Pancreas (tissue), 10 donors: ENCODE results near the gene IDUA. TPM values are rescaled to one million over a fixed set of nuclear protein-coding genes. Genes with fewer than 3 reads are reported as not detected.
A peak's percentile ranks its signal among the peaks of the same experiment; 100 is the strongest.

ENCODE experiments used
- ATAC-seq, 4 donors: fragments of 200-7000 bp; cut with Tn5 transposase; one replicate each; pipeline versions ENCODE4 v1.8.0 to v1.9.1; 2020; ENCODE audit warnings: mild to moderate bottlenecking in 4 of 4, moderate library complexity in 4 of 4
- DNase-seq, 6 donors: peaks; one replicate each; pipeline ENCODE4 v3.0.0-alpha.2; 2020
- FAIRE-seq: peaks from 2 replicates; lab custom pipeline; 2012; peaks lifted over from hg19 to GRCh38; lab: Jason Lieb, UNC
- H3K27ac ChIP-seq, 4 donors: fragments of 200-600 bp; sonication (generic); 1 replicate in 3 of 4; 2 replicates in 1 of 4; pipeline versions ENCODE4 v1.5.0 to v1.8.0; 2020
- H3K27me3 ChIP-seq, 4 donors: fragments of 200-600 bp; one replicate each; pipeline ENCODE4 v1.8.0; 2021
- H3K36me3 ChIP-seq, 3 donors: fragments of 200-600 bp; sonication (generic) in 1 of 3; one replicate each; pipeline versions ENCODE4 v1.5.0 to v1.8.0; 2020 to 2021
- H3K4me1 ChIP-seq, 3 donors: fragments of 200-600 bp; one replicate each; pipeline ENCODE4 v1.8.0; 2021
- H3K4me3 ChIP-seq, 4 donors: fragments of 200-600 bp; sonication (generic) in 2 of 4; one replicate each; pipeline versions ENCODE4 v1.5.0 to v1.8.0; 2020 to 2021
- H3K9me3 ChIP-seq, 4 donors: fragments of 200-600 bp; one replicate each; pipeline ENCODE4 v1.8.0; 2021
- CTCF ChIP-seq, 4 donors: fragments of 200-600 bp; sonication (generic) in 3 of 4; IDR thresholded peaks; one replicate each; pipeline versions ENCODE4 v1.5.0 to v1.8.0; 2021; ENCODE audit warnings: antibody characterized with exemption in 4 of 4
- WGBS, 2 donors: extraction: QIAGEN DNeasy Blood & Tissue Kit; methylation state at CpG; one replicate each; pipeline ENCODE4 v1.1.7; 2013; 5-methylcytosine and 5-hydroxymethylcytosine counted together
- intact Hi-C, 3 donors: fragments of 100-400 bp; cut with DNase I; formaldehyde crosslinking; loops; one replicate each; pipeline versions ENCODE4 v1.11.1 to v1.14.2; 2022
- polyA plus RNA-seq, 2 donors: library from polyadenylated mRNA; stranded (reverse); fragments of 200-250 nt; gene quantifications; one replicate each; pipeline ENCODE4 v1.2.3, GENCODE V29; 2013
- total RNA-seq, 6 donors: library from RNA; stranded (reverse); fragmentation: NEBNext Ultra II Directional in 4 of 6; extraction: Animal tissue kit (Norgen Biotek cat#: 25700) in 4 of 6; gene quantifications; one replicate each; pipeline versions ENCODE4 v1.2.1 to v1.2.4, GENCODE V29; 2021 to 2023
- donor health status: healthy with polysubstance abuse.
- donor health status: DM: no; HTN: no; CAD: no; lungs with moderate emphysema.
- donor health status: DM: no; HTN: no; CAD: no.
- donor health status: control.
- donor health status: control.
- donor health status: Bipolar disorder and iron deficiency.
- donor health status: DM: yes; HTN: yes; CAD: no.
- donor health status: DM: no; HTN: no; CAD: no.
- donor health status: DM: no; HTN: no; CAD: no.
- donor health status: DM: yes; HTN: yes; CAD: no.

The IDUA gene
- total and polyA plus RNA-seq, 8 donors, result 17.6 to 56.9 (median 23.3) TPM

GRCh38 chr4:1047976-1048772 is 61.3 kb downstream of the IDUA start:
- intact Hi-C loops, result no loop called here
- WGBS, 2 donors, result 85 to 87% methylated on average over 33 to 34 of the region's 34 CpGs
- H3K27me3 ChIP-seq, result no peaks in the 10 kb centered on the region
- H3K27ac ChIP-seq, result peak overlapping the region in 1 of 4 donors; percentile 4
- FAIRE-seq (no peak), ATAC-seq (no peak), DNase-seq (peak in 3 of 6 donors; percentile 16 to 71 (median 58))
- no peak for TF ChIP-seq CTCF (IDR thresholded peaks at IDR 0.05)
- H3K36me3 ChIP-seq, result no peaks in the 10 kb centered on the region
- peak overlapping the region in 1 of 4 donors; percentile 23 for H3K4me3 ChIP-seq
- H3K4me1 ChIP-seq, result peaks cover 0 to 11% (median 5%) of the 10 kb centered on the region in 3 donors
- no peaks in the 10 kb centered on the region for H3K9me3 ChIP-seq

GRCh38 chr4:1048773-1049590 is 62.1 kb downstream of the IDUA start:
- H3K27ac ChIP-seq, result no peak overlapping the region
- no peaks in the 10 kb centered on the region for H3K9me3 ChIP-seq
- peaks cover 0 to 11% (median 0%) of the 10 kb centered on the region in 3 donors for H3K4me1 ChIP-seq
- DNase-seq (peak in 2 of 6 donors; percentile 9 to 46), FAIRE-seq (no peak), ATAC-seq (no peak)
- no peaks in the 10 kb centered on the region for H3K36me3 ChIP-seq
- no peaks in the 10 kb centered on the region for H3K27me3 ChIP-seq
- WGBS, 2 donors, result 88% methylated on average over 16 of the region's 16 CpGs
- no peak overlapping the region for H3K4me3 ChIP-seq
- TF ChIP-seq CTCF (IDR thresholded peaks at IDR 0.05), result no peak
- intact Hi-C loops, result no loop called here

- no peaks in the 10 kb centered on the region for H3K9me3 ChIP-seq
- H3K4me3 ChIP-seq, result no peak overlapping the region
- H3K36me3 ChIP-seq, result no peaks in the 10 kb centered on the region
- no peaks in the 10 kb centered on the region for H3K27me3 ChIP-seq
- DNase-seq (peak in 5 of 6 donors; percentile 22 to 82 (median 52)), FAIRE-seq (no peak), ATAC-seq (no peak)
- WGBS, 2 donors, result 77 to 84% methylated on average over 21 of the region's 21 CpGs
- H3K27ac ChIP-seq, result no peak overlapping the region
- intact Hi-C loops, result no loop called here
- peaks cover 0 to 11% (median 0%) of the 10 kb centered on the region in 3 donors for H3K4me1 ChIP-seq
- no peak for TF ChIP-seq CTCF (IDR thresholded peaks at IDR 0.05)
Observed at GRCh38 chr4:1049591-1049905, 62.7 kb downstream of the IDUA start.

- 69 to 79% methylated on average over 40 of the region's 40 CpGs for WGBS, 2 donors
- intact Hi-C loops, result no loop called here
- Histone ChIP-seq H3K36me3 (no peaks in the 10 kb centered on the region), H3K27me3 (no peaks in the 10 kb centered on the region), H3K4me1 (peaks cover 0 to 11% (median 0%) of the 10 kb centered on the region in 3 donors), H3K27ac (no peak overlapping the region), H3K9me3 (no peaks in the 10 kb centered on the region), H3K4me3 (no peak overlapping the region)
- no peak for ATAC-seq
- FAIRE-seq, result no peak
- no peak for TF ChIP-seq CTCF (IDR thresholded peaks at IDR 0.05)
- peak in 3 of 6 donors; percentile 9 to 58 (median 49) for DNase-seq
Observed at GRCh38 chr4:1050486-1051213, 63.8 kb downstream of the IDUA start.
